NCI-H1417 treated with DMSO at 0.1 percent for 48 hours (cell line): ENCODE data around the gene HOXD4.

ENCODE experiments used
- DNase-seq: peaks from one replicate; lab custom pipeline; 2025; lab: John Stamatoyannopoulos, UW

HOXD4 gene

GRCh38 chr2:176126929-176127773 lies 24.2 kb upstream of the HOXD4 start:
- DNase-seq = peak; percentile 27

GRCh38 chr2:176127774-176128072 lies 23.6 kb upstream of the HOXD4 start:
- DNase-seq = no peak

GRCh38 chr2:176128172-176128981 lies 23.0 kb upstream of the HOXD4 start:
- DNase-seq = no peak

DNA sequence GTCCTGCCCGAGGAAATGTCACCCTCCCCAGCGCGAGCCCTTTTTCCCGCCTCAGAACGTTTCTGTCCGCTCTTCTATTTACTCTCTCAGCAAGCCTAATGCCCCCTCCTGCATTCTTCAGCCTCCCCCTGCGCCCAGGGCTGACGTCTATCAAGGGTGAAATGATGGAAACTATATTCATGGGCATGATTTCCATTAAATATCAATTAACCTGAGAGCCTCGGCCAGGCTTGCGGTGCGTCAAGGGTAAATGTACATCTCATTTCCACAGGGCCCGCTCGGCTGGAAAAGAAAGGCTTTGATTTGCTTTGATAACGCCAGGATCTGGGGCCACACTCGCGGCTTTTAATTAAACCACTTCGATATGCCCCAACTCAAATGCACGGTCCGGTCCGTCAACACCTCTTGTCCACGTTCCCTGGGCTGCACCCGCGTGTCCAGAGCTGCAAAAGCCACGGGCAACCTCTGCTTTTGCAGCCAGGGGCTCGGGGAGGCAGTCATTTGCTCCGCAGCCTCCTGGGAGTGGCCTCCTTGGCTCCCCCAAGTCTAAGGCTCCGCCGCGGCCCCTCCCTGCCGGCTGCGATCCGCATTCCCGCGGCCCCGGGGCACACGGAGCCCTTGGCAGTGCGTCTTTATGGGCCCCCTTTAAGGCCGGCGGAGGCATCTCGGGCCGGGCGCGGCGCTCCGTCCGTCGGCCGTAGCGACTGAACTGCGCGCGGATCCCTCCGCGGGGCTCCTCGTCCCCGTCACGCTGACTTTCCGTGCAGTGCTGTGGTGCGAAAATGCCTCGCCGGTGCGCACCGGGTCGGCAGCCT lies 22.2 kb upstream of the HOXD4 start, which contains the start of gene HOXD8:
TSS of gene HOXD8 (plus strand) at position 724 of the 815 bp plus-strand sequence. CDS start 662 bp downstream, outside the sequence.
- peak; percentile 43 for DNase-seq

- no peak for DNase-seq
These were observed 21.6 kb upstream of the HOXD4 start for GRCh38 chr2:176129813-176130146.

DNA sequence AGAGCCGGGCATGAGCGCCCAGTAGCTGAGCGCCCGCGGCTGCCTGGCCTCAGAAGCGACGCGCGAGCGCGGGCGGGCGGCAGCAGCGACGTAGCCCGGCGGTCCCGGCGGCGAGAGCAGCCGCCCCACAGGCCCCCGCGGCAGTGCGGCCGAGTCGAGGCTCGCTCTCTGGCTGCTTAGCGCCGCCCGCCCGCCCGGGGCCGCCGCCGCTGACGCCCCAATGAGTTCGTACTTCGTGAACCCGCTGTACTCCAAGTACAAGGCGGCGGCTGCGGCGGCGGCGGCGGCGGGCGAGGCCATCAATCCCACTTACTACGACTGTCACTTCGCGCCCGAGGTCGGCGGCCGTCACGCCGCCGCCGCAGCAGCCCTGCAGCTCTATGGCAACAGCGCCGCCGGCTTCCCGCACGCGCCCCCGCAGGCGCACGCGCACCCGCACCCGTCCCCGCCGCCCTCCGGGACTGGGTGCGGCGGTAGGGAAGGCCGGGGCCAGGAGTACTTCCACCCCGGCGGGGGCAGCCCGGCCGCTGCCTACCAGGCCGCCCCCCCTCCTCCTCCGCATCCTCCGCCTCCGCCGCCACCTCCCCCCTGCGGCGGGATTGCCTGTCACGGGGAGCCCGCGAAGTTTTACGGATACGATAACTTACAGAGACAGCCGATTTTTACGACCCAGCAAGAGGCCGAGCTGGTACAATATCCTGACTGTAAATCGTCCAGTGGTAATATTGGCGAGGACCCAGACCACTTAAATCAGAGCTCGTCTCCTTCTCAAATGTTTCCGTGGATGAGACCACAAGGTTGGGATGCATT lies 21.0 kb upstream of the HOXD4 start:
- DNase-seq = no peak

- DNase-seq = no peak
These were observed 20.1 kb upstream of the HOXD4 start for GRCh38 chr2:176130957-176131847.

- no peak for DNase-seq
These were observed 19.5 kb upstream of the HOXD4 start for GRCh38 chr2:176131848-176132158.

DNA sequence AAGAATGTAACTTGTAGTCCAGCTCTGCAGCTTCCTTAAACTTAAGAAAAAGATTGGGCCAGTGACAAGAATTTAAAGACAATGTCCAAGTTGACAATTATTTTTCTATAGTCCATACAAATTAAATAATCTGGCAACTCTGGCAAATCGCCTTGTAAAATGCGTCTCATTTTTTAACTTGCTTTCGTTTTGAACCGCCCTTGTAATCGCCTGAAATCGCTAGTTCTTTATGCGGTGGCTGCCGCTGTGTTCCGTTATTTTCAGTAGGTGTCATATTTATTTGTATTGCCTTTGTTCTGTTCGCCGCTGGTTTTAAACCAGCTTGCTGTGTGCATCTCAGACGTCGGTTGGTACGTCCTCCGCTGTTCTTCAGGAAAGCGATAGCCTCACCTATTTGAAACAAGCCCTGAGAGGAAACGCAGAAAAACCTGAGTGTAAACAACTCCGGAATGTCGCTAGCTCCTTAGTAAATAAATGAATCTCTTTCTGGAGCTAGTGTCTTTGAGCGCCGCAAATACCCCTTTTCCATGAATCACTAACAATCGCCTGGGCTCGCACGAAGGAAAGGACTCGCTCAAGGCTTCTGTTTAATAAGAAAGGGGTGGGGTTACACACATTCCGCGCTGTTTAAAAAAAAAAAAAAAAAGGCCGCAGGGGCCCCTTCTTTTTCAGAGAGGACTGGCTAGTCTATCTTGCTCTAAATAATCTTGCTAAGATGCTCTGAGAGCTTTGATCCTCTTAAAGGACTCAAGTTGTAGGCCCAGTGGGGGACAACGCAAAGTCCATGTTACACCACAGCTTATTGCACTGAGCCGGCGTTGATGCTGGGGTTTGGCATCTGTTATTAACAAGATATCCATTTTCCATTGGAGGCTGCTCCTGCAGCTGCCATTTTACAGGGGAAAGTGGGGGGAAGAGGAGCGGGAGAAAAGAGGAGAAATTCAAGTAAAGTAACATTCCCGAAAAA lies 18.9 kb upstream of the HOXD4 start:
- DNase-seq = no peak

GRCh38 chr2:176133389-176133788 lies 18.0 kb upstream of the HOXD4 start:
- DNase-seq = no peak

DNA sequence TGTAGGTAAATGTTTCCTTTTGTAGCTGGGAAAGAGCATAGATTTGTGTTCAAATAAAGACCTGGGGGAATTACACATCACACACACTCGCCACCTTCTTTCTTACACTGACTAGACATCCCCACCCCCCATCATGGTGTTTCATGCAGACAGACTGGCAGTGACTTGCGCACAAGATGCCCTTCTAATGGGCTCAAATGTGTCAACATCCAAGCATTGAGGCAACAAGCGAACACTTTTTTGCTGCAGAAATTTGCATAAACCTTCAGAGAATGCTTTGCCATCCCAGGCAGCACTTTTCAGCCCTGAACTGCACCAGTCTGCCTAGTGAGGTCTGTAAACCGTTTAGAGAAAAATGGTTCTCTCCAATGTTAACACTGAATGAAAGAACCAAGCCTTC lies 17.3 kb upstream of the HOXD4 start:
- no peak for DNase-seq

GRCh38 chr2:176135035-176135440 lies 16.3 kb upstream of the HOXD4 start:
- no peak for DNase-seq

DNA sequence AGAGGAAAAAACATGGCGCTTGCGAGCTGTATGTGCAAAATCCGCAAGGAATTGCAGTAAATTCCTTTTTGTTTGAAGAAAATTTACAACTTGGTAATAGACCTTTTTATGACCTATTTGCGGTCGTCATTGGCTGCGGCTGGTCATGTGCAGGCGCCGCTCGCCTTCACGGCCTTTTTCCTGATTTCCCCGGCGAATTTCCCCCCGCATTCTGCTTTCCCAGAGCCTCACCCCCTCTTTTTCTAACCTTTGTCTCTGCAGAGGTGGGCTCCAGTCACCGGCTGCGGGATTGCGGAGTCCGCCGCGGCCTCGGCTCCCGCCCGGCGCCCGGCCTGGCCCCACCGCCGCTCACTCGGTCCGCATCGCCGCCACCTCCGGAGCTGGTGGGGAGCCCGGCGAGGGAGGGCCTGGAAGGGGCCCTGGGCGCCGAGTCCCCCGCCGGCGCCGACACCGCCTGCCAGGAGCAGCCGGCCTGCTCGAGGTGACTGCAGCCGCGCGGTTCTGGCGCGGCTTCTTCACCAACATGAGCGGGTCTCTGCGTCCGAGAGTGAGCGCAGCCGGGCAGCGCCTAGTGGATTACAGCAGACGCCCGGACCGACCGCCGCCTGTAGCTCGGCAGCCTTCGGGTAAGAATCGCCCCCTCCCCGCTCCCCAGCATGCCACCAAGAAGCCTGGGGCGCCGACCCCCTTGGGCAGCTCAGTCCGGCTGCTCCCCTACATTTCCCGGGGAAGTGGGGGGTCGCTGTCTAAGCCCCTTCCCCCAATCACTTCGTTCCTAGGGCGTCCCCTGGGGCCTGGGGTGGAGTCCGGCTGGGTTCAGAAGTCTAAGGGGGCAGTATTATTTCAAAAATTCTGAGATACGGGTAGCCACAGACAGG lies 14.7 kb upstream of the HOXD4 start:
- DNase-seq = no peak

- DNase-seq = no peak
These were observed 14.1 kb upstream of the HOXD4 start for GRCh38 chr2:176137252-176137580.

DNA sequence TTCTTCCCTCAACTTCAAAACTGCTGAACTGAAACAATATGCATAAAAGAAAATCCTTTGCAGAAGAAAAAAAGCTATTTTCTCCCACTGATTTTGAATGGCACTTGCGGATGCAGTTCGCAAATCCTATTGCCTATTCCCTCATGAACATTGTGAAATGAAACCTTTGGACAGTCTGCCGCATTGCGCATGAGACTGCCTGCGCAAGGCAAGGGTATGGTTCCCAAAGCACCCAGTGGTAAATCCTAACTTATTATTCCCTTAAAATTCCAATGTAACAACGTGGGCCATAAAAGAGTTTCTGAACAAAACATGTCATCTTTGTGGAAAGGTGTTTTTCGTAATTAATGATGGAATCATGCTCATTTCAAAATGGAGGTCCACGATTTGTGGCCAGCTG lies 13.4 kb upstream of the HOXD4 start:
- no peak for DNase-seq

DNA sequence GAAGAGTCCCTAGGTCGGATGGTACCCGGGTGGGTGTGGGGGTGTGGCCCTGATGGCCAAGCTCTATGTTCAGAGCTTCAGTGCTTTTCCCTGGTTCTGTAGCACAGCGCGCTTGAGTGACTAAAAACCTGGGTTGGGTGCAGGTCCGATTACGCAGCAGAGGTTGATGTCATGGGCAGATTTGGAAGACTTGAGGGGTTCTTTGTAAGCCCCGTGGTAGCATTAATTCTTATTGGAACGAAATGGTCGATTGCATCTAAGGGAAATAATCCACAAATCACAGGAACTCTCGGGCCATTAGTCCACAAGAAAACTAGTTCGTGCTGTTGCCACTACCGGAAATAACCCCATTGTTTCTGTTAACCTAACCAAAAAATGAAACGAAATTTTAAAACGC lies 12.8 kb upstream of the HOXD4 start:
- no peak for DNase-seq

DNA sequence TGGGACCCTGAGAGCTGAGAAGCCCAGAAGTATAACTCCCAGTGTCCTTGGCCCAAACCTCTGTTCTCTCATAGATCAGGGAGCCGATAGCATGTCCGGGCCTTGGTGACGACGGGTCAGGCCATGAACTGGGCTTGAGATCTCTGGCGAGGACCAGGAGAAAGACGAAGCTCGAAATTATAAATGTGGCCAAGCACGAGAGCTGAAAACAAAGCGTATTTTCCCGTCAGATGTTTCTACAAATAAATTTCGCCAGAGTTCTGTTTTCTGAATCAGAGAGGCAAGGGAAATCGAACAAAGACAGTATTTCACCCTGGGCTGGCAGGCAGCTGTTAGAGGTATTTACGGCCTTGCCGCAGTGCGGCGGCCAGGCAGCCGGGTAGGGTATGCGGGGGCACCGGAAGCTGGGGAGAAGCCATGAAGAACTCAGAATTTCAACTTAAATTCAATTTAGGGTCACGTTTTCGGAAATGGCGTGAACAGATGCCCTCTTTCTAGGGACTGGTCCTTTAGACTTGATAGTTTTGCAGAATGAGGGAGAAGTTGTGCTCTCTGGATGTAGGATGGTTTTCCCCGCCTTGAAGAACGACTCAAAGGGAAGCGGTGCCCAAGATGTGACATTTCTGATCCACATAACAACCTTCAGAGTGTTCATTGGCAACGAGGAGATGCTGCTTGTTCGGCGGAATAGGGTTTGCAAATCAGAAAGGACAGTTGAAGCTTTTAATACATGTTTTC lies 12.3 kb upstream of the HOXD4 start:
- no peak for DNase-seq
